AG20443 (cell line): ENCODE measurements around the gene SUPT4H1.

Experiments
- DNase-seq: peaks from one replicate; pipeline ENCODE4 v3.0.0; 2012; ENCODE audit warnings: low spot score, mixed read lengths

Gene SUPT4H1

DNA sequence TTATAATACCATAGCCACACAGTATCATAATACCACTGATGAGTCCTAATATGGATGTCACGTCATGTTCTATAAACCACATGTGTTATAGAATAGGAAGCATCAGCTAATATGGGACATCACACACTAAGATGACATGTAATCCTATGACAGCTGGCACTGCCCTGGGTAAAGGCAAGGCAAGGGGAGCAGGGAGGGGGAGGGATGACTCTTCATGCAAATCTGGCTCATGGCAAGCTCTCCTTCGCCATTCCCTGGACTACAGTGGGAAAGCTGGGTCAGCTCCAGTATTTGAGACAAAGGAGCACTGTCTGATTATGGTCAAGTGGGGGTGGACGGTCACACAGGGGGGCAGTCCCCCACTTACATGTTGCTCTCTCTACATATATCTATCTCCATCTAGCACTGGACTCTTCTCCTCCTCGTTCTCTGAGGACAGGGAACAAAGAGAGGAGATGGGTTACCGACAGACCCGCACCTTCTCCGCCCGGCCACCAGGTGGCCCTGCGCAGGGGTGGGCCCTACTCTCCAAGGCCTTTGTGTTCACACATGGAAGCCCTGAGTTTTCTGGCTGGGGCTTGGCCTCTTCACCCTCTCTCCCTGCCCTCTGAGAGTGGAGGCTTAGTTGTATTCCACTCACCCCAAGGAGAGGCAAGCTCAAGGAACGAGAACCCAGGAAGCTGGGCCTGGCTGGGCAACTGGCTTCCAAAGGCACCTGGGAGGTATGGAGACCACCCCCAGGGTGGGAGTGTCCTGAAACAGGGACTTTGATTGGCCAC lies 47.8 kb downstream of the SUPT4H1 start:
- DNase-seq = peak; percentile 84

- no peak for DNase-seq
Measured at GRCh38 chr17:58302919-58303585, 48.9 kb downstream of the SUPT4H1 start.

DNA sequence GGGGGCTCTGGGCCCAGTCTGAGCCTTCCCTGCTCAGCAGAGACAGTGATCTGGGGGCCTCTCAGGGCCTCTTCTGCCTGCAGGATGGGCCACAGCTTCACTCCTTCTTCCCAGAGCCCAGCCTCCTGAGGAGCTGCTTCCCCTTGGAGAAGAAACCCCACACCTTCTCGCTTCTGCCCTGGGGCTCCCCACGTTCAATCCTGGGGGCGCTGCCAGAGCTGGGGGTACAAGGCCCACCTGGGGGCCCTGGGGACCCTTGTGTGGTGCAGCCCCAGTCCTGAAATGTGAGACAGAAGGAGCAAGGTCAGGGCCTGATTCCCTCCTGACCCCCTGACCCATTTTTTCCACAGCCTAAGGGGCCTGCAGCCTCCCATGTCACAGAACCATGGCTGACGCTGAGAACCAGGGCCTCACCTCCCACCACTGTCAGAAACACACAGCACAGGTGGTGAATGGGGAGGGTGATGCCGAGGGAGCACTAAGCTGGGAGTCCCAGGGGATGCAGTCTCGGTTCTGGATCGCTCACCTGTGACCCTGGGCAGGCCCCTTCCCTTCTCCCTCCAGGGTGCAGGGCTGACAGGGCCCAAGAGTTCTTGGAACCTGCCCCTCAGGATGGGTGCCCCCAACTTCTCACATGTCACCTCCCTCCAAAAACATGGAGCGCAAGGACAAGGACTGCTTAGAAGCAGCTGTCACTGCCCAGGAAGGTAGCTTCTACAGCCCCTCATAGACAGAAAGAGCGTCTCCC lies 49.7 kb downstream of the SUPT4H1 start:
- DNase-seq = no peak

DNA sequence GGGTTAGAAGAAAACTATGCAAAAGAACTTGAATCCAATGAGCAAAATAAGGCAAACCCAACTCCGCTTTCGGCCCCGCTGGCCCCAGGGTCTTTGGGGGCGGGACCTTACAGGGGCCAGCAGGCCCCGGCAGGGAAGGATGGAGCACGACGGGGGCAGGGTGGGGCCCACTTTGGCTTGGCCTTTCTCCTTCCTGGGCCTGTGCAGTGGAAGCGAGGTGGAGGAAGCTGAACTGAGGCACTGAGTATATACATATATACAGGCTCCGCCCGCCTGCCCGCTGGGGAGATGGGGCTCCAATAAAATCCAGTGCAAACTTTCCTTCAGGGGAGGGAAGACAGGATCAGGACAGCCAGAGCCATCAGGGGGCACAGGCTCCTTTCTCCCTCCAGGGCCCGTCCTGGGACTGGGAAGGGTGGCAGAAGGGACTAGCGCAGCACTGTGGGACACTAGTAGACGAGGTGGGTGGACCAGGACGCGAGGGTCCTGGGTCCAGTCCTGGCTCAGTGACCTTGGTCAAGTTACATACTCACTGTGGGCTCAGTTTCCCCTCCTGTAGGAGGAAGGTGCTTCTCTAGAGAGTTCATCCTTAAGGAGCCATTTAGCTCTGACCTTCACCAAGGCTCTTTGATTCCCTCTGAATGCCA lies 50.4 kb downstream of the SUPT4H1 start:
- no peak for DNase-seq

- DNase-seq = no peak
Measured at GRCh38 chr17:58300336-58300735, 51.7 kb downstream of the SUPT4H1 start.
